ENCODE data around the gene DRG2.

The DRG2 gene

DNA sequence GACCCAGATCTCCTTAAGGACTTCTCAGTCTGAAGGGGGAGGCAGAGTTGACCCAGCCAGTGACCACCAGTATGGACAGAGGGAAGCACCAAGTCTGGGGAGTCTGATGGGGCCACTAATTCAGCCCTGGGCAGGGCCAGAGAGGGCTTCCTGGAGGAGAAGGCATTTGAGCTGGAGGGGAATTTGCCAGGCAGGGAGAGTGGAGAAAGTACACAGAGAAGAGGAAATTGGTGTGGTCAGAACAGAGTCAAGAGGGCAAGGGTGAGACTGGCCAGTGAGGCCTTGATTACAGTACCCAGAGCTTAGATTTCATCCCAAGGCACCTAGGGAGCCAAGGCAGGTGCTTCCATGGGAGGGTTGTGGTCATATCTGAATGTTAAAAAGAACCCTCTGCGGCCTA, 57.1 kb downstream of the DRG2 start:
- no peak for DNase-seq

DNA sequence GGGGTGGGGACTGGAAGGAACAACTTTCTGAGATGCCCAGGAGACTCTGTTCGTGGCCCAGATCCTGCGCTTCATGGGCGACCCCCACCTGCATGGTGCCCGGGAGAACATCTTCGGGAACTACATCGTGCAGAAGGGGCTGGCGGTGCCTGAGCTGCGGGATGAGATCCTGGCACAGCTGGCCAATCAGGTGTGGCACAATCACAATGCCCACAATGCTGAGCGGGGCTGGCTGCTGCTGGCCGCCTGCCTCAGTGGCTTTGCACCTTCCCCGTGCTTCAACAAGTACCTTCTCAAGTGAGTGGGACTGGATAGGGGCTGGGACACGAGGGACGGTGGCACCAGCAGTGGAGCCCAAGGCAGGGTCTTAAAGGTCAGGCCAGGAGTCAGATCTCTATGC, 58.1 kb downstream of the DRG2 start:
- no peak for DNase-seq

DNA sequence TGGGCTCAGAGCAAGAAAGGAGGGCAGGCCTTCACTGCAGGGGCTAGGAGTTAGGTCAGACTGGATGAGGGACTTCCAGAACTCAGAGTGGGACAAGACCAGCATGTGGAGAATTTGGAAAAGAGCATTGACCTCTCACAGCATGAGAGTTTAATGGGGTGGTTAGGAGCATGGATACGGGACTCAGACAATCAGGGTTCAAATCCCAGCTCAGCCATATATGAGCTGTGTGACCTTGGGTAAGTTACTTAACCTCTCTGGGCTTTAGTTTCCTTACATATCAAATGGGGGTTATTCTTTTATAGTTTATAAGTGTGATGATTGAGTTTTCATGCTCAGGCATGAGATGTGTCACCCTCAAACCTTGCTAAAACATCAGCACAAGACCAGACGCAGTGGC, 58.5 kb downstream of the DRG2 start:
- DNase-seq, result no peak

DNA sequence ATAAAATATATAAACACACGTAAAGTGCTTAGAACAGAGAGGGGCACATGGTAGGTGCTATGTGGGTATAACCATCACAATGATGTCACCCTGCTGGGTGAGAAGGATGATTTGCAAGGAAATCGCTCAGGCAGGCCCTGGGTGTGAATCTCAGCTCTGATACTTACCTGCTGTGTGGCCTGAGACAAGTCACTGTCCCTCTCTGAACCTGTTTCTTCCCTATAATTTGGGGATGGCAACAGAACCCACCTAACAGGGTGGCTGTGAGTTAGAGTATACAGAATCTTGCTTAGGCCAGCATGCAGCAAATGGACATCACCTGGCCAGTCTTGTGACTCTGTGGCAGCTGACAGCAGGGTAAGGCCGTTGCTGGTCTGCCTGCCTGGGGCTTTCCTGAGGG, 59.2 kb downstream of the DRG2 start:
- DNase-seq, result no peak

DNA sequence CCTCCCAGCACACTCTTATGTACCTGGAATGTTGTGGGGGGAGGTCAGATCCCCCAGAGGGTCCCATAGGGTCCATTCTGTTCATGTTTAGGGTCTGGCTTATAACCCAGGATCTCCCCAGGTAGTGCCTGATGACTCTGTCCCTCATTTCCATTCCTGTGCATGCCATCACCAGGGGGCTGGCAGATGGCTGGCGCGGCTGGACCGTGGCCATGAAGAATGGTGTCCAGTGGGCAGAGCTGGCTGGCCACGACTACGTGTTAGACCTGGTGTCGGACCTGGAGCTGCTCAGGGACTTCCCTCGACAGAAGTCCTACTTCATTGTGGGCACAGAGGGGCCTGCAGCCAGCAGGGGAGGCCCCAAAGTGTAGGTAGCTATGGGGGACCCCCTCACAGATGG, 60.8 kb downstream of the DRG2 start:
- no peak for DNase-seq

DNA sequence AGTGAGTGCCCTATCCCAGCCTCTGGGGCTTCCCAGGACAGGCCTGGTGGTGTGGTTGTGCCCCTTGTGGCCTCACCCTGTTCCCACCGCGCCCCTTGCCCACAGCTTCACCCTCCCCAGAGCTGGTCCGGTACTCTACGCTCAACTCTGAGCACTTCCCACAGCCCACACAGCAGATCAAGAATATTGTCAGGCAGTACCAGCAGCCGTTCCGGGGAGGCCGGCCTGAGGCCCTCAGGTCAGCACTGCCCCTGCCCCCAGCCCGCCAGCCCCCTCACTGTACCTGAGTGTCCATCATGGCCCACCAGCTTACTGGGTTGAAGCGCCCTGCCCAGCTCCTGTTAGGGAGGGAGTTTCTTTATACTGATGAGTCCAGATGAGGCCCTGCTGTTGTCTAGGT, 63.5 kb downstream of the DRG2 start:
- DNase-seq, result no peak

DNA sequence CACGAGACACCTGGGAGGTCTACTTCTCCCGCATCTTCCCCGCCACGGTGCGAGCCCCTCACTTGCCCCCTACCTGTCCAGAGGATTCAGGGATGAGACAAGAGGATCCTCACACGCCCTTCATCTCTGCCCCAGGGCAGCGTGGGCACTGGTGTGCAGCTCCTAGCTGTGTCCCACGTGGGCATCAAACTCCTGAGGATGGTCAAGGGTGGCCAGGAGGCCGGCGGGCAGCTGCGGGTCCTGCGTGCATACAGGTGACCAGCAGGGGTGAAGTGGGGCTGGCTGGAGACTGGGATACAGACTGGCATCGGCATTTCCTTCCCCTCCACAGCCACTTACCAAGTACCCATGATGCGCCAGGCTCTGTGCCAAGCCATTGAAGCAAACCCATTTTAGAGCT, 67.4 kb downstream of the DRG2 start:
- DNase-seq, result no peak

DNA sequence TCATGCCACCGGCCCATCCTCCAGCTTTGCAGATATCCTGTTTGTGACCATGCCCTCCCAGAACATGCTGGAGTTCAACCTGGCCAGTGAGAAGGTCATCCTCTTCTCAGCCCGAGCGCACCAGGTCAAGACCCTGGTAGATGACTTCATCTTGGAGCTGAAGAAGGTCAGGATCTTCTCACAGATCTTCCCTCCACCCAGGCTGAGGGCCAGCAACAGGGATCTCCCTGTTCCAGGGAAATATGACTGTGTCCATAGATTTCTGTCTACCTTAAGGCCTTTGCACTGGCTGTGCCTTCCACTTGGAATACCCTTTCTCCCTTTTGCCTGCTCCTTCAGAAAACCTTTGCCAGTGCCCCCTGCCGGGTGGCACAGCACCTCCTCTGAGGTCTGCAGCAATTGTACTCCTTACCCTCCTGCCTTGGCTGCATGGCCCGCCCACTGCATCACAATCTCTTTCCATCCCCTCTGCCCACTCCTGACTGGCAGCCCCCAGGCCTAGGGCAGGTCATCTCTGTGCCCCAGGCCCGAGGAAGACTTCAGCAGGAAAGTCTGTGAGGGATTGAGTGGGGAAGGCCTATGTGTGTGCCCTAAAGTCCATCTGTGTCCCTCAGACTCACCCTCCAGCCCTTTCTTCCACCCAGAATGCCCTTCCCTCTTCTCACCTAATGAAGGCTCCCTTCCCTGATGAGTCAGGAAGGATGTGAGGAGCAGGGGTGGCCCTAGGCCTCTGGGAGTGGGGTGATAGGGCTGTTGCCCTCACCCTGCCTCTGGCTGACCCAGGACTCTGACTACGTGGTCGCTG, 68.6 kb downstream of the DRG2 start:
- DNase-seq, result no peak

DNA sequence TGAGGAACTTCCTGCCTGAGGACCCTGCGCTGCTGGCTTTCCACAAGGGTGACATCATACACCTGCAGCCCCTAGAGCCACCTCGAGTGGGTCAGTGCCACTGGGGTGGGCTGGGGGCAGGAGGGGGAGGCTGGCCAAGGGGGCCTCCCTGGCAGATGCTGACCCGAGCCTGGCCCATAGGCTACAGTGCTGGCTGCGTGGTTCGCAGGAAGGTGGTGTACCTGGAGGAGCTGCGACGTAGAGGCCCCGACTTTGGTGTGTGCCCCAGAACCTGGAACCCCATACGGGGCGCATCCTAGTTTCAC, 69.2 kb downstream of the DRG2 start:
- DNase-seq, result no peak

Data from activated T-cell treated with anti-CD3 and anti-CD28 coated beads for 4 hours (primary cell).